ENCODE measurements around the gene SLC39A2.

SLC39A2 gene

DNA sequence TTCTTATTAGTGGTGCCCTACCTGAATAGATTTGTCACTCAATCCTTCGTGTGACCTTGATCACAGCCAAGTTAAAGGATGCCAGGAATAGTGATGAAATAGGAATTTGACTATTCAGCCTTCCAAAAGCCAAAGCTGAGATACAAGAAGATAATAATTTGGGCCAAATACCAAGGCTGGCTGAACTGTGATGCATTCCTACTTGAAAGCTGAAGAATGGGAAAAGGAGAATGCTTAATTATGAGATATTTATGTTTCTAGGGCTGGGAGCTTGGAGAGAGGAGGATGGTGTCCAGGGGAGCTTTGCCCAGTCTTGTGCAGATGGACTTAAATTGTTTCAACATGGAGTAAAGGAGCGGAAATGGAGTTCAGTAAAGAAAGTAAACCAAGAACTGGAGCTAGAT, 48.3 kb downstream of the SLC39A2 start:
- no peak for DNase-seq (ENCODE audit: low spot score)

GRCh38 chr14:21048638-21049037, 49.5 kb downstream of the SLC39A2 start:
- no peak for DNase-seq (ENCODE audit: low spot score)

DNA sequence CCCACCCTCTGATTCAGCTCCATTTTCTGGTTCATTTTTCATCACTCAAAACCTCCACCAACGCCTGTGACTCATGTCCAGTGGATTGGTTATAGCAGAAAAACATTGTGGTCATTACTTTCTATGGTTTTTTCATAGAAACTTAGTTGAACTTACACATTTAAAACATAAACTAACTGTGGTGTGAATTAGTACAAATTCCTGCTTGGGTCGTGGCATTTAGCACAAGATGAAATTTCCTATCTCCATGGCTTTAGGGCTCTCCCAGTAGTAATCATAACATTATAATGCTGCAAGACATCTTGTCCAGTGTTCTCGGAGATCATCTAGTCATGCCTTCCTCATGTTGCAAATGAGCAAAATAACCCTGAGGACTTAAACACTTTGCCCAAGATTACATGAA, 50.2 kb downstream of the SLC39A2 start:
- no peak for DNase-seq (ENCODE audit: low spot score)

DNA sequence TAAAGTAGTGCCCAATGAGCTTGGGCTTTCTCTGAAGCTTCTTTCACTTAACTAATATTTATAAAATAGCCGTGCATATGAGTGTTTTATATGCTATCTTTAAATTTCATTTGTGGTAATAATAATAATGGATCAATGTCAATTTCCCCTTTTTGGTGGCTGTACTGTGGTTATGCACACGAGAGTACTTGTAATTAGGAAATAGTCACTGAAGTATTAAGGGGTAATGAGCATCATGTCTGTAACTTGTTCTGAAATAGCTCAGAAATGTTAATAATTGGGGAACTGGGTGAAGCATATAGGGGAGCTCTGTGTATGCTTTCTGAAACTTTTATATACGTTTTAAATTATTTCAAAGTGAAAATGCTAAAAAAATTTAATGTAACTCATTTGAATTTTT, 51.5 kb downstream of the SLC39A2 start:
- DNase-seq (ENCODE audit: low spot score) = no peak

Measured in SW480 (cell line).